Measurements from ENCODE around the gene SMIM12. TPM values are rescaled to one million over a fixed set of nuclear protein-coding genes. Genes with fewer than 3 reads are reported as not detected.
"Not testable (repeated sequence)": the region's sequence is repeated elsewhere in the genome, so short reads cannot be mapped to it uniquely, and the experiment has no call there.

The SMIM12 gene
- total RNA-seq, 2 experiments from 2014 or later = 67.4 to 68.1 TPM

- DNase-seq = no peak
- Mint-ChIP-seq H3K36me3 (no peaks in the 10 kb centered on the region), H3K27ac (no peak overlapping the region), H3K4me3 (no peak overlapping the region), H3K9me3 (no peaks in the 10 kb centered on the region), H3K27me3 (no peaks in the 10 kb centered on the region), H3K4me1 (peaks cover 12% of the 10 kb centered on the region)
These were observed 19.1 kb downstream of the SMIM12 start for GRCh38 chr1:34840426-34840825.

DNA sequence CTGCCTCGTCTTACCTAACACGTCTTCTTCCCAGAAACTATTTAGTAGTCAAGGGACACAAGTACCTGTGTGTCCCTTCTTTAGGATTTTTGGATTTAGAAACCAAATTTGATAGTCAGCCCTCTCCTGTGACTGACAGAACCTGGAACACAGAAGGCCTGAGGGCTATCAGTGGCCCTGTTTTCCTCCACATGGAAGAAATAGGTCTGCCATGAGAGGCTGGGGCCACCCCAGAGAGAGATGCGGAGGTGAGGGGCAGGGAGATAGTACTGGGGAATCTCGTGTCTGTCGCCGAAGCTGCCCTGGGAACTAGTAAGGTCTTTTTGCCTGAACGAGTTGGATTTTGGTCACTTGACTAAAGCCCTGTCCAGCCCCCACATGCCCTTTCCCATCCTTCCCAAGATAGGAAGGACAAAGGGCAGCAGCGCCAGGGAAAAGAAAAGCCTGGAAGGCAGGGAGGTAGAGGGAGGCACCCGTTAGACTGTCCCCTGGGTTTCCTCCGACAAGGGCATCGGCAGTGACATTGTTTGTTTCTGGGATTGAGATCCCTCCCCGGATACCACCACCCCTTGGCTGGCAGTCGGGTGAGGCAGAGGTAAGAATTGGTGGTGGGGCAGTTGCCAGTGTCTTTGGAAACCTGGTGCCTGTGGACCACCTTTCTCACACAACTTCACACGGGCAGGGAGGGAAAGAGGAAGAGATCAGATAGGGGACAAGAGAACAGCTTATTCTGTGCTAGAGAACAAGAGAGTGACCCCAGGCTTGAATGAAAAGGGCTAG lies 19.8 kb downstream of the SMIM12 start:
- Mint-ChIP-seq H3K4me1 (peaks cover 12% of the 10 kb centered on the region), H3K27ac (no peak overlapping the region), H3K36me3 (no peaks in the 10 kb centered on the region), H3K9me3 (no peaks in the 10 kb centered on the region), H3K4me3 (no peak overlapping the region), H3K27me3 (no peaks in the 10 kb centered on the region)
- DNase-seq = no peak

- H3K4me3 Mint-ChIP-seq = no peak overlapping the region
- DNase-seq = no peak
- H3K9me3 Mint-ChIP-seq = no peaks in the 10 kb centered on the region
- H3K27me3 Mint-ChIP-seq = no peaks in the 10 kb centered on the region
- no peaks in the 10 kb centered on the region for H3K36me3 Mint-ChIP-seq
- H3K4me1 Mint-ChIP-seq = no peaks in the 10 kb centered on the region
- H3K27ac Mint-ChIP-seq = no peak overlapping the region
These were observed 25.8 kb downstream of the SMIM12 start for GRCh38 chr1:34833711-34834110.

DNA sequence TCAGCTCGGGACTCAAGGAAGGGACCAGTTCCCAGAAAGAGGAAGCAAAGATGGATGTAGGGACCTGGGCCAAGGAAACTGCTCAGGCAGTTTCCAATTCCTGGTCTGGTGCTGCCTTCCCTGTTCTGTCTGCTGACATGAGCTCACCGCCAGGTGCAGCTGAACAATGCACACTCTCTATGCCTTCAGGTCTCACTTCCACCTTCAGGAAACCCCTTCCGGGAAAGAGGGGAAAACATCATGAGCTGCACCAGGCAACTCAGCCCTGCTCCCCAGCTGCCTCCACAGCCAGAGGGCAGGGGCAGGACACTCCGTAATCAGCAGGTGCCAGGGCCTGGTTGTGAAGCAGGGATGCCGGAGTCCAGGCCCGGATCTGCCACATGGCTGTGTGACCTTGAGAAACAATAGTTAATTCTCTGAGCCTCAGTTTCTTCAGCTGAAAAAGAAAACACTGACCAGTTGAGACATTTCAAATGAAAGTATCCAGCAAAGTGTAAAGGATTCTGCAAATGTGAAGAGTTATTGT lies 27.8 kb downstream of the SMIM12 start:
- Mint-ChIP-seq H3K4me1 (no peaks in the 10 kb centered on the region), H3K4me3 (no peak overlapping the region), H3K27me3 (no peaks in the 10 kb centered on the region), H3K27ac (no peak overlapping the region), H3K36me3 (no peaks in the 10 kb centered on the region), H3K9me3 (no peaks in the 10 kb centered on the region)
- no peak for DNase-seq

GRCh38 chr1:34829250-34829649 lies 30.3 kb downstream of the SMIM12 start:
- no peak overlapping the region for H3K27ac Mint-ChIP-seq
- H3K4me3 Mint-ChIP-seq = no peak overlapping the region
- no peaks in the 10 kb centered on the region for H3K4me1 Mint-ChIP-seq
- no peak for DNase-seq
- H3K27me3 Mint-ChIP-seq = no peaks in the 10 kb centered on the region
- no peaks in the 10 kb centered on the region for H3K36me3 Mint-ChIP-seq
- H3K9me3 Mint-ChIP-seq = no peaks in the 10 kb centered on the region

GRCh38 chr1:34828611-34829010 lies 30.9 kb downstream of the SMIM12 start:
- Mint-ChIP-seq H3K27me3 (no peaks in the 10 kb centered on the region), H3K4me3 (no peak overlapping the region), H3K36me3 (no peaks in the 10 kb centered on the region), H3K9me3 (no peaks in the 10 kb centered on the region), H3K4me1 (no peaks in the 10 kb centered on the region), H3K27ac (no peak overlapping the region)
- DNase-seq = no peak

DNA sequence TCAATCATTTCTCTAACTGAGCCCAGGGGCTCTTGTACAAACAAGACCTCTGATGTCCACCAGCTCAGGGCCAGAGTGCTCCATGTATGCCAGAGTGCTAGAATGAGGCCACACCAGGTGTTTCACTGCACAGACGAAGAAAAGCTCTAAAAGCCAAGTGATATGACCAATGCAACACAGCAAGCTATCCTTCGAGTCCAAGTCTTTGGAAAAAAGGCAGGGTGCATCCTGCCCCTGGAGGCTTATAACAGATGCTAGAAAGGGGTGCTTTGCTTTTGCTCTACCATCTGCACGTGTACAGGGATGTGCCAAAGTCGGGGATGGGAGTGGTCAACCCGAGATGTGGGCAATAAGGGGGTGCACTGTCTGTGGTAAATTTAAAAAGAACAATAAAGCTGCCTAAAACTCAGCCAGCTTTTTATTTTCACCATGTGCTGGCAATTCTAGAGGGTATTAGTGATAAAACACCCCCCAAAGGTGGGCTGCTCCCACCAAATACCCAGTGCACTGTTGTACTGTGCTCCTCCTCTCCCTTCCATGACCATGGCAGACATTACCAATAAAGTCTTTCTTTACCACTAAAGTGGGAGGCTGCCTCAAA lies 32.1 kb downstream of the SMIM12 start:
- no peak for DNase-seq
- H3K27ac Mint-ChIP-seq = no peak overlapping the region
- no peaks in the 10 kb centered on the region for H3K9me3 Mint-ChIP-seq
- H3K36me3 Mint-ChIP-seq = no peaks in the 10 kb centered on the region
- H3K4me1 Mint-ChIP-seq = no peaks in the 10 kb centered on the region
- H3K27me3 Mint-ChIP-seq = no peaks in the 10 kb centered on the region
- no peak overlapping the region for H3K4me3 Mint-ChIP-seq

- H3K4me3 Mint-ChIP-seq = no peak overlapping the region
- H3K9me3 Mint-ChIP-seq = no peaks in the 10 kb centered on the region
- no peak for DNase-seq
- H3K27ac Mint-ChIP-seq = no peak overlapping the region
- no peaks in the 10 kb centered on the region for H3K4me1 Mint-ChIP-seq
- H3K27me3 Mint-ChIP-seq = no peaks in the 10 kb centered on the region
- H3K36me3 Mint-ChIP-seq = no peaks in the 10 kb centered on the region
These were observed 34.0 kb downstream of the SMIM12 start for GRCh38 chr1:34825455-34826091.

DNA sequence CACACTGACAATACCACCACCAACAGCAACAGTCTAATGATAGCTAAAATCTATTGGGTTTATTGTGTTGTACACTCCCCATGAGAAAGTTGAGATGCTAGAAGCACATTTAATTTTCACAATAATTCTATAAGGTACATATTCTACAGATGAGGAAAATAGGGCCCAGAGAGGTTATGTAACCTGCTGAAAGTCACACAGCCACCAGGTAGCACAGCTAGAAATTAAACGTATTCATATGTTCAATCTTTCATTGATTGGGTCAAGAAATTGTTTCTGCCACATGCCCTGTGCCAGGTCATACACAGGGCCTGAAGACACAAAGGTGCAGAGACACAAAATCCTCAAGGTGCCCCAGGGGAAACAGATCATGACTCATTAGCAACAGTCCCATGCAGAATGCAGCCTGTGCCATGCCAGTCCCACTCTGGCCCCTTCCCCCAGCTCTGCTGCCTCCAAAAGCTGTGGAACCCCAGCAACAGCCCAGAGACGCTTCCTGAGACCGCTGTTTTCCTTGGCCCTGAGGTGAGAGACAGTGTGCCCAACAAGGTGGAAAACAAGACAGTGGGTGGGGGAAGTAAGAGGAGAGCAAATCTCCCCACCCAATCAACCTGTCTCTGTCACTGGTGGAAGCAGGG lies 34.6 kb downstream of the SMIM12 start:
- H3K36me3 Mint-ChIP-seq = no peaks in the 10 kb centered on the region
- no peak for DNase-seq
- H3K27me3 Mint-ChIP-seq = no peaks in the 10 kb centered on the region
- no peak overlapping the region for H3K27ac Mint-ChIP-seq
- no peaks in the 10 kb centered on the region for H3K9me3 Mint-ChIP-seq
- no peaks in the 10 kb centered on the region for H3K4me1 Mint-ChIP-seq
- no peak overlapping the region for H3K4me3 Mint-ChIP-seq

DNA sequence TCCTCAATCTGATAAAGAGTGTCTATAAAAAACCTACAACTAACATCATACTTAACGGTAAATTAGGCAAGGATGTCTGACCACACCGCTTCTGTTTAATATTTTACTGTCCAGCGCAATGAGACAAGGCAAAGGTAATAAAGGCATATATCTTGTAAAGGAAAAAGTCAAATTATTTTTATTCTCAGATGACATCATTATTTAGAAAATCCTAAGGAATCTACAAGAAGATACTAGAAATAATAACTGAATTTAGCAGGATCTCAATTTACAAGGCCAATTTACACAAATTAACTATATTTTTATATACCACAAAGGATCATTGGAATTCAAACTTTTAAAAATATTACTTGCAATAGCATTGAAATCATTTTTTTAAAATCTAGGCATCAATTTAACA lies 37.3 kb downstream of the SMIM12 start:
- no peak for DNase-seq
- Mint-ChIP-seq H3K36me3 (no peaks in the 10 kb centered on the region), H3K4me3 (no peak overlapping the region), H3K27me3 (no peaks in the 10 kb centered on the region), H3K4me1 (no peaks in the 10 kb centered on the region), H3K27ac (no peak overlapping the region), H3K9me3 (no peaks in the 10 kb centered on the region)

DNA sequence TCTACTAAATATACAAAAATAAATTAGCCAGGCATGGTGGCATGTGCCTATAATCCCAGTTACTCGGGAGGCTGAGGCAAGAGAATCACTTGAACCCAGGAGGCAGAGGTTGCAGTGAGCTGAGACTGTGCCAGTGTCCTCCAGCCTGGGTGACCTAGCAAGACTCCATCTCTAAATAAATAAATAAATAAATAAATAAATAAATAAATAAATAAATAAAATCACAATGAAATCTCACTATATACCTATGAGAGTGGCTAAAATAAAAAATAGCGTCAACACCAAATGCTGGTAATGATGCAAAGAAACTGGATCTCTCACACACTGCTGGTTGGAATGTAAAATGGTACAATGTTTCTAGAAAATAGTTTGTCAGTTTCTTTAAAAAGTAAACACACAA lies 40.7 kb downstream of the SMIM12 start:
- H3K27me3 Mint-ChIP-seq, H3K9me3 Mint-ChIP-seq, H3K27ac Mint-ChIP-seq, H3K4me1 Mint-ChIP-seq, H3K36me3 Mint-ChIP-seq, H3K4me3 Mint-ChIP-seq, DNase-seq: not testable (repeated sequence)

DNA sequence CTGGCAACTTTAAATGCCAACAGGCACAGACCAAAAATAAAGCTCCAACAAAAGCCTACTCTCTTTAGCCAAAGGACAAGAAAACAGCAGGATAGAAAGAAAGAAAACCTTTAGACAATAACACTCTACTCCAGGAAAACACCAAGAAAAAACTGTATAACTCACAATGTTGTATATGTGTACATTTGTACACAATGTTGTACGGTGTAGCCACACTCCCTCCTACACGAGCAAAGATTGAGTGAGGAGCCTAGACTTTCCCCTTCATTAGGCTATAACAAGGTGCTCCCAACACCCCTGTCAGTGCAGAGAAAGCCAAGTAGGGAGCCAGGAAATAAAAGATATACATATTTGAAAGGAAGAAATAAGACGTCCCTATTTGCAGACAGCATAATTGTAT lies 42.8 kb downstream of the SMIM12 start:
- Mint-ChIP-seq H3K4me3 (no peak overlapping the region), H3K4me1 (no peaks in the 10 kb centered on the region), H3K36me3 (peaks cover 2% of the 10 kb centered on the region), H3K9me3 (no peaks in the 10 kb centered on the region), H3K27me3 (no peaks in the 10 kb centered on the region), H3K27ac (no peak overlapping the region)
- no peak for DNase-seq

GRCh38 chr1:34816332-34816731 lies 43.2 kb downstream of the SMIM12 start:
- no peak overlapping the region for H3K4me3 Mint-ChIP-seq
- DNase-seq = no peak
- H3K9me3 Mint-ChIP-seq = no peaks in the 10 kb centered on the region
- H3K36me3 Mint-ChIP-seq = peaks cover 2% of the 10 kb centered on the region
- H3K27ac Mint-ChIP-seq = no peak overlapping the region
- H3K4me1 Mint-ChIP-seq = no peaks in the 10 kb centered on the region
- H3K27me3 Mint-ChIP-seq = no peaks in the 10 kb centered on the region

GRCh38 chr1:34810781-34811180 lies 48.8 kb downstream of the SMIM12 start:
- not testable (repeated sequence) for H3K4me3 Mint-ChIP-seq, H3K27ac Mint-ChIP-seq, H3K4me1 Mint-ChIP-seq, DNase-seq, H3K27me3 Mint-ChIP-seq, H3K9me3 Mint-ChIP-seq, H3K36me3 Mint-ChIP-seq

DNA sequence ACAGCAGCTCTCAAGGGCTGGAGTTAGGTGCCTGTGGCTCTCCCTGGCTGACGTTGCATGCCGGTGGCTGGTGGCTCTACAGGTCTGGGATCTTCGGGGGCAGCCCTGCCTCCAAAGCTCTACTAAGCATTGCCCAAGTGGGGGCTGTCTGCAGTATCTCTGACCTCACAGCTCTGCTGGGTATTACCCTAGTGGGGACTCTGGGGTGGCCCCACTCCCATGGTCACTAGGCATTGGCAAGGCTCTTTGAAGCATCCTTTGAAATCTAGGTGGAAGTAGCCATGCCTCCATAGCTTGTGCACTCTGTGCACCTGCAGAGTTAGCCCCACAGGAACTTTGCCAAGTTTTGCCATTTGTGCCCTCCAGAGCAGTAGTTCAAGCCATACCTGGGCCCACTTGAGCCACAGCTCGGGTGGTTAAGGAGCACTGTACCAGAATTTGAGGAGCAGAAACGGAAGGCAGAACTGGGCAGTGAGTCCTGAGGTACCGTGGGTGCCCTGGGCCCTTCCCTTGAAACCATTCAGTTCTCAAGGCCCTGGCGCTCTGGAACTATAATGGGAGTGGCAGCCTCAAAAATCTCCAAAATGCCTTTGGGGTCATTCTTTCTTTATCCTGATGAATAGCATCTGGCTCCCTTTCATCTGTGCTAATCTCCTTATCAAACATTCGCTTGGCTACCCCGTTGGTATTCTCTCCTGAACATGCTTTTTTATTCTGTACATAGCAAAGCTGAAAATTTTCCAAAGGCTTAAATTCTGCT lies 51.3 kb downstream of the SMIM12 start:
- H3K27me3 Mint-ChIP-seq = no peaks in the 10 kb centered on the region
- H3K4me1 Mint-ChIP-seq = no peaks in the 10 kb centered on the region
- H3K4me3 Mint-ChIP-seq = no peak overlapping the region
- DNase-seq = no peak
- peaks cover 6% of the 10 kb centered on the region for H3K9me3 Mint-ChIP-seq
- no peak overlapping the region for H3K27ac Mint-ChIP-seq
- H3K36me3 Mint-ChIP-seq = peaks cover 11% of the 10 kb centered on the region
